Activated CD8-positive, alpha-beta memory T cell treated with anti-CD3 and anti-CD28 coated beads, Interleukin-2, amount 50 U/mL, for 4 hours (primary cell): ENCODE measurements around the gene NOX4.
"Not testable (repeated sequence)": the region's sequence is repeated elsewhere in the genome, so short reads cannot be mapped to it uniquely, and the experiment has no call there.

ENCODE experiments used
- DNase-seq: peaks from one replicate; pipeline ENCODE4 v3.0.0-alpha.2; 2020

The NOX4 gene

DNA sequence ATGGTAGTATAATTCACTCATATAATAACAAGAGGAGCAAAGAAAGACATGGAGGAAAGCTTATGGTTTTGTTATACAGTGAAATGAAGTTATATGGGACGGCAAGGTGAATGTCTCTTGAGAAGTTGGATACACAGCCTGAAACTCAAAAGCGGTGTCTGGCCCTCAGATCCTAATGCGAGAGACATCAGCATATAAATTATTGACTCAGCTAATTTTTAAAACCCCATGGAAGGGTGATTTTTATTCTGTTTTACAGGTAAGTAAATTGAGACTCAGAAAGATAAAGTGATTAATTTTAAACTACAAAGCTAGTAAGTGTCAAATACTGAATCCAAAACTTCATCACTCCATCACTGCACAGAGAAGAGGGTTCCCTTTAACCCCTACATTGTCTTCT, 203.2 kb downstream of the NOX4 start:
- DNase-seq, result not testable (repeated sequence)

DNA sequence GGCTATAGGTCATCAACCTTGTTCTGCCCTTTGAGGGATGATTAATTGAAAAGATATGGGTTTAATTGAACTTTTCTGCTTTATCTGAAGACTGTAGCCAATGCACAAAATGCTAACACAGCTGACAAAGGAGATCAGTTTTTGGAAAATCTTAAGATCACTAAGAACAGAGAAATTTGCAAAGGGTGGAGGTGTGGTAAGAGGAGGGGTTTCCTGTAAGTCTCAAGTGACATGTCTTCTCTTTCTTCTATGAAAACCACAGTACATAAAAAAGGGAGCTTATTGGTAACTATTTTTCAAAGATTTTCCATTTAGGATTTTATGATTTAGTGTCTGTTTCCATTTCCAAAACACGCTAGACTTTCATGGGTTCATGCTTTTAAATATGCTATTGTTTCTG, 204.6 kb downstream of the NOX4 start:
- not testable (repeated sequence) for DNase-seq

DNA sequence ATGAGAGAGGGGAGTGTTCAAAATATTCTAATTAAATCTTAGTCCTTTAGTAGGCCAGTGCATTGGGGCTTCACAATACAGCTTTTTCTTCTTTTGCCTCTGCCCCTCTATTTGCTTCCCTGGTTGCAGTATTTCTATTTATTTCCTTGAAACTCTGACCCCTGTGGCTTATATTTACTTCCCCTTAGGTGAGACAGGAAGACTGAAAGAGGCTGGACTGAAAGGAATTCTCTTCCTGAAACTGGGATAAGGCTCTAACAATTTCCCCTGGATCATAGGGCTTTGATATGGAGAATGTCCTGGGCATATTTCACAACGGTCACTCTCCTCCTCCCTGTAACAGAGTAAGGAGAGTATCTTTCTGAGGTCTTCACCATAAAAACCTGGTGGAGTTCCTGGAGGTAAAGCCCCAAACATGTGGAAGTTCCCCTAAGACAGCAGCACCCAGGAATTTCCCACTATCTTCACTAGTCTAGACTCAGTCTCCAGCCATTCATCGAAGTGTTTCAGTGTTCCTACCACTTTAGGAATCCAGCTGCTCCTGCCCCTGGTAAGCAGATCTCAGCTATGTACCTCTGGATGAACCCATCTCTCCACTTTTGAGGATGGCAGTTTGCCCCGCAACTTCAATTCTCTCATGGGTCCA, 210.0 kb downstream of the NOX4 start:
- DNase-seq, result not testable (repeated sequence)

DNA sequence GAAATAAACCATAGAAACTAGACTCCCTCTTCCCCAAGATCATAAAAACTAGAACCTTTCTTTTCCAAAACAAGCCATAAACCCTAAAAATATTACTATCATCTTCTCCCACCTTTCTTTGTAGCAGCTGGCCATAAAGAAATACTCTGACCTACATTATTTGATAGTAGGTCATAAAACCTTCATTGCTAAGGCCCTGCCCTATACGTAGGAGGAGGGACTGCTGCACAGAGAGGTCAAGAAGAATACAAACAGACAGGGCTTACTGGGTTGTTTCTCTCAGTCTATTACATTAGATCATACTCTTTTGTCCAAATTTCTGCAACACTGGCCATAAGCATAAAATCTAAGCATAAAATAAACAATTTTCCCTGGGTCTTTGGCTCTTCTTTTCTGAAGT, 212.0 kb downstream of the NOX4 start:
- DNase-seq, result no peak

DNA sequence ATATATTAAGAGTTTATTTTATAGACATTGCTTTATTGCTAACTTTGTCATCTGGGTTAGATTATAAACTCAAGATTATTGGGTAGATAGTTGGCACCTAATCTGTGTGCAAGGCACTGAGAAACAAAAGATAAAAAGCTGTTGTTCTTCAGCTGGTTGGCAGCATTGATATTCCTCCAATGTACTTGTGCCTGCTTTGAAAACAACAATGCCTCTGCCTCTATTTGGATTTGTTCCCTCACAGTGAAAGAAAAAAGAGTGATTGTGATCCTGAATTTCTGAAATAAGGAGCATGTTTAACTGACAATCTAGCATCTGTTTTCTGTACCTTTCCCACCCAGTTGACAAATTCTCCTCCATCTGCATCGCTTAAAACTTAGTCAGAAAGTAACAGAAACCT, 215.2 kb downstream of the NOX4 start:
- DNase-seq, result no peak
